Activated CD4-positive, CD25-positive, alpha-beta regulatory T cell treated with anti-CD3 and anti-CD28 coated beads, Interleukin-2, amount 50 U/mL, for 24 hours (primary cell): ENCODE results near the gene FAM120A.

Experiments used
- ATAC-seq, 2 donors: fragments of 150-1000 bp; cut with Tn5 transposase; one replicate each; pipeline ENCODE4 v1.10.0; 2021; ENCODE audit warnings: mild to moderate bottlenecking in 1 of 2, moderate library complexity in 1 of 2

Gene FAM120A

GRCh38 chr9:93596399-93596798, 144.9 kb downstream of the FAM120A start:
- ATAC-seq, result no peak

GRCh38 chr9:93597142-93597706, 145.7 kb downstream of the FAM120A start:
- ATAC-seq, result no peak

- no peak for ATAC-seq
These were observed 146.6 kb downstream of the FAM120A start for GRCh38 chr9:93597871-93598646.

GRCh38 chr9:93598647-93599241, 147.3 kb downstream of the FAM120A start:
- ATAC-seq, result no peak

- ATAC-seq, result no peak
These were observed 148.3 kb downstream of the FAM120A start for GRCh38 chr9:93599571-93600403.

DNA sequence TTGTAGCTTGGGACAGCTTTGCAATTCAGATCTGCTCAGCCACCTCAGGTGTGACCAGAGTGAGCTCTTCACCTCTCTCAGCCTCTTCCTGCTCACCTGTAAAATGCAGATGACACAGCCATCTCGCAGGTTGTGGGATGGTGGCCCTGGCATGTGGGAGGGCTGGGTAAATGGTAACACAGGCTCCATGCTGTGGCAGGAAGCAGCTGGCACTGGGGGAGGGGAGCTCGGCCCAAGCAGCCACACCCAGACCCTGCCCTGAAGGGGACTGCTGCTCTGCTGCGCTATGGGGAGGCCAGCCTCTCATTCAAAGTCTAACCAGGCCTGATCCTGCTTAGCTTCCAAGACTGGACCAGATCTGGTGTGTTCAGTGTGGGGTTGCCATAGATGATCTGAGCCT, 149.0 kb downstream of the FAM120A start:
- ATAC-seq, result peak in 1 of 2 donors; percentile 10

DNA sequence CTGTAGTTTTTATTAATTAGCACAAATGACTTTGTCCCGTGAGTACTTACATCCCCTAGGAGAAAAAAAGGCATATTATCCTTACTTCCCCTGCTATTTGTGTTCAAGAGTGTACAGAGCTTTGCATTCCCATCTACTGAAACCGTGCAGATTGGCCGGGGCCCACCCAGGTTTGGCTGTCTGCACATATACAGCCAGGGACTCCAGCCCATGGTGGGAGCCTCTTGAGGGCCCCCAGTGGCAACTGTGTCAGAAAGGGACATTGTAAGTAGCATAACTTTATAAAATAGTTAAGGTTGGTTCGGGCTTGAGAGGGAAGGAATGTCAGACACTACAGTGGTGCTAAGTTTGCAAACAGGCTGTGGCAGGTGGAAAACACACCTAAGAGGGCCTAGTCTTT, 149.6 kb downstream of the FAM120A start:
- ATAC-seq, result no peak

DNA sequence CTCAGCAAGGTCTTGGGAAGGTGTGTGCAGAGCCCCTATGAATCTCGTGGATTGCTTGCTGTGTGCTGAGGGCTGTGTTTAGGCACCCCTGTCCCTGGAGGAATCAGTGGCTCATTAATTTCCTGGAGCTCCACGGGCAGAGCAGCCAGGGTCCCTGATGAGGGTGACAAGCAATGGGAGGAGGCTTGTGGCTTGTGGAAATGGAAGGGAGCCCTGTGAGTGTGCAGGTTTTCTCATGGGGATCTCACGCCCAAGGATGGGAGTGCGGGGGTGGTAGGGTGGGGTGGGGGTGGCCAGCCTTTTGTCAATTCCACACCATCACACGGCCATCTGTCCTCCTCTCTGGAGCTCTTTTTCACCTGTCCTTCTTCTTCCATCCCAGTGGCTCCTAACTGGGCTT, 150.2 kb downstream of the FAM120A start:
- ATAC-seq, result no peak

DNA sequence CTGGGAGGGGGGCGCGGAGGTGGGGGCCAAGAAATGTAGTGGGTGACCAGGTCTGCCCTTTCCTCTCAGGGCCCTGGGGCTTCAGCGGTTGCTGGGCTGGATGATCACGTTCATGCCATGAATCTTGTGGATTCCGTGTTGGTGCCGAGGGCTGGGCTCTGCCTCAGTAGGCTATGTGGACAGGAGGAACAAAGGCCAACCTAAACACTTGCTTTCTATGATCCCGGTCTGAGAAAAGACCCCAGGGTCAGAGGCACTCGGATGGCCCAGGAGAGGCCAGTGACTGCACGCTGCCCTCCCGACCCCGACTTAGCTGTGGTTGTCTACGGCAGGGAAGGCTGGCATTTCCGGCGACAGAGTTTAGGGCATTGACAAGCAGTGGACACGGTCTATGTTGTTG, 151.5 kb downstream of the FAM120A start:
- ATAC-seq, result no peak

GRCh38 chr9:93603906-93604326, 152.4 kb downstream of the FAM120A start:
- ATAC-seq, result no peak

DNA sequence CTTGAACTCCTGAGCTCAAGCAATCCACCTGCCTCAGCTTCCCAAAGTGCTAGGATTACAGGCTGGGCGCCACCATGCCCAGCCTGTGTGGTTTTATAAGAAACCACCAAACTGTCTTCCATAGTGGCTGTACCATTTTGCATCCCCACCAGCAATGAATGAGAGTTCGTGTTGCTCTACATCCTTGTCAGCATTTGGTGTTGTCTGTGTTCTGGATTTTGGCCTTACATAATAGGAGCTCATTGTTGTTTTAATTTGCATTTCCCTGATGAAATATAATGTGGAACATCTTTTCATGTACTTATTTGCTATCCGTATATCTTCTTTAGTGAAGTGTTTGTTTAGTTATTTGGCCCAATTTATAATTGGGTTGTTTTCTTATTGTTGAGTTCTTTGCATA, 154.7 kb downstream of the FAM120A start:
- ATAC-seq, result no peak

GRCh38 chr9:93610206-93610605, 158.7 kb downstream of the FAM120A start:
- ATAC-seq, result no peak

DNA sequence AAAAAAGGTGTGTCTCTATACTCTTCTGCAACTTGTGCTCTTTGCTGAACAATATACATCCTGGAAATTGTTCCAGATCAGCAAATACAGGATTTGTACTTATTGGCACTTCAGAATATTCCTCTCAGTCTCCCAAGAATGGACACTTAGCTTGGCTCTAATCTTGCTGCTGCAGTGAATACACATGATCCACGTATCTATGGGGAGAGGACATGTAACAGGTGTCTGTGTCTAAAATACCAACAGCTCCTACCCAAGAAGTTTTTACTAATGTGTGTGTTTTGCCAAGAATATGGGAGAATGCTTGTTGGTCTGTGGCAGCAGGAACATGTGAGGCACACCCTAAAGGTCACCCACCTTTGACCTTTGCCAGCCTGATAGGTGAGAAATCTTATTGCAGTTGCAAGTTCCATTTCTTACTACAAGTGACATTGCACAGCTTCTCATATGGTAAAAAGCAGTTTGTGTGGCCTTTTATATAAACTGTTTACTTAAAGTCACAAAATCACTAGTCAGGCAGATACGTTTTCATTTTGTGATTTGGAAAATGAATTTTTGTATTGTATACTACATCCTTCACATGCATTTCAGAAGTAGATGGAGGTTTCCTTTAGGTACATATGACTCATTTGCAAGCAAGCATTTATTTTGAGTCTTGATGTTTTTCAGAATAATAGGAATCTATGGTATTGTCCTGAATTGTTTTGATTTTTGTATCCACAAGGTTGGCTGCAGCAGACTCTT, 160.7 kb downstream of the FAM120A start:
- peak in 1 of 2 donors; percentile 38 for ATAC-seq

GRCh38 chr9:93612796-93613154, 161.3 kb downstream of the FAM120A start:
- peak in 1 of 2 donors; percentile 38 for ATAC-seq

DNA sequence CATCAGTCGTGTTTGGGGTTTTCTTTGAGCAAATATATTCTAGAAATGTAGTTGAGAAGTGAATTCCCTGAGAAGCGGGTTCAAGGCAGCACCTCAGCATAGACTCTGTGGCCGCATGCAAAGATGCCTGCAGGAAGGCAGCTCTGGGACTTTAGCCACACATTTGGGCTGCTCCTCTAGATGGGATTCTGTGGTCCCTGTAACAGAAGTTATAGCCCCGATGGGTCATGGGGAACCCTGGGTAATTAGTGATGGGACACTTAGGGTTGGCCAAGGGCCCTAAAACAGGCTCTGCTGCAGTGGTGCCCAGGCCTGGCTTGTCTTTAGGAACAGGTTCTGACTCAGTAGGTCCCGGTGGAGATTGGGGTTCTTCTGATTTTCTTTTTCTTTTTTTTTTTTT, 161.7 kb downstream of the FAM120A start:
- no peak for ATAC-seq

- ATAC-seq, result no peak
These were observed 162.3 kb downstream of the FAM120A start for GRCh38 chr9:93613791-93614190.

- ATAC-seq, result no peak
These were observed 163.5 kb downstream of the FAM120A start for GRCh38 chr9:93614830-93615468.
